ENCODE data around the gene KIZ.

KIZ gene

GRCh38 chr20:21101453-21101931 is 24.4 kb upstream of the KIZ start:
- H3K4me1 ChIP-seq (ENCODE audit: insufficient read depth, low read length), result no peaks in the 10 kb centered on the region
- peak overlapping the region; percentile 63 for H3K9ac ChIP-seq (ENCODE audit: low read depth, low read length)
- H3K36me3 ChIP-seq (ENCODE audit: insufficient read depth, low read length), result no peaks in the 10 kb centered on the region
- H3K9me3 ChIP-seq (ENCODE audit: control insufficient read depth, insufficient read depth, low read length), result no peaks in the 10 kb centered on the region

- Histone ChIP-seq H3K4me1 (ENCODE audit: insufficient read depth, low read length) (no peaks in the 10 kb centered on the region), H3K36me3 (ENCODE audit: insufficient read depth, low read length) (no peaks in the 10 kb centered on the region), H3K9ac (ENCODE audit: low read depth, low read length) (peak overlapping the region; percentile 57), H3K9me3 (ENCODE audit: control insufficient read depth, insufficient read depth, low read length) (no peaks in the 10 kb centered on the region)
Observed at GRCh38 chr20:21101932-21102575, 23.8 kb upstream of the KIZ start.

- Histone ChIP-seq H3K4me1 (ENCODE audit: insufficient read depth, low read length) (no peaks in the 10 kb centered on the region), H3K9me3 (ENCODE audit: control insufficient read depth, insufficient read depth, low read length) (no peaks in the 10 kb centered on the region), H3K36me3 (ENCODE audit: insufficient read depth, low read length) (no peaks in the 10 kb centered on the region), H3K9ac (ENCODE audit: low read depth, low read length) (peak overlapping the region; percentile 57; the same call in 1 of the 2 replicates)
Observed at GRCh38 chr20:21102603-21103311, 23.1 kb upstream of the KIZ start.

- Histone ChIP-seq H3K9ac (ENCODE audit: low read depth, low read length) (peak overlapping the region; percentile 11; the same call in 1 of the 2 replicates), H3K4me1 (ENCODE audit: insufficient read depth, low read length) (no peaks in the 10 kb centered on the region), H3K9me3 (ENCODE audit: control insufficient read depth, insufficient read depth, low read length) (no peaks in the 10 kb centered on the region), H3K36me3 (ENCODE audit: insufficient read depth, low read length) (no peaks in the 10 kb centered on the region)
Observed at GRCh38 chr20:21103582-21104465, 22.1 kb upstream of the KIZ start.

- H3K4me1 ChIP-seq (ENCODE audit: insufficient read depth, low read length), result no peaks in the 10 kb centered on the region
- no peaks in the 10 kb centered on the region for H3K36me3 ChIP-seq (ENCODE audit: insufficient read depth, low read length)
- peak overlapping the region; percentile 69; the same call in 1 of the 2 replicates for H3K9ac ChIP-seq (ENCODE audit: low read depth, low read length)
- no peaks in the 10 kb centered on the region for H3K9me3 ChIP-seq (ENCODE audit: control insufficient read depth, insufficient read depth, low read length)
Observed at GRCh38 chr20:21104466-21104761, 21.5 kb upstream of the KIZ start.

GRCh38 chr20:21104921-21105320 is 21.0 kb upstream of the KIZ start:
- Histone ChIP-seq H3K4me1 (ENCODE audit: insufficient read depth, low read length) (no peaks in the 10 kb centered on the region), H3K9ac (ENCODE audit: low read depth, low read length) (peak overlapping the region; percentile 69; the same call in 1 of the 2 replicates), H3K9me3 (ENCODE audit: control insufficient read depth, insufficient read depth, low read length) (no peaks in the 10 kb centered on the region), H3K36me3 (ENCODE audit: insufficient read depth, low read length) (no peaks in the 10 kb centered on the region)

GRCh38 chr20:21105429-21106170 is 20.3 kb upstream of the KIZ start:
- no peaks in the 10 kb centered on the region for H3K36me3 ChIP-seq (ENCODE audit: insufficient read depth, low read length)
- no peaks in the 10 kb centered on the region for H3K4me1 ChIP-seq (ENCODE audit: insufficient read depth, low read length)
- peak overlapping the region; percentile 69; the same call in 1 of the 2 replicates for H3K9ac ChIP-seq (ENCODE audit: low read depth, low read length)
- no peaks in the 10 kb centered on the region for H3K9me3 ChIP-seq (ENCODE audit: control insufficient read depth, insufficient read depth, low read length)

GRCh38 chr20:21106171-21107017 is 19.5 kb upstream of the KIZ start, which contains the start of gene LINC00237:
Gene LINC00237, minus strand, starts transcription at chr20:21106358.
- peak within 1 kb of the TSS; percentile 69; the same call in 1 of the 2 replicates for H3K9ac ChIP-seq (ENCODE audit: low read depth, low read length)
- H3K9me3 ChIP-seq (ENCODE audit: control insufficient read depth, insufficient read depth, low read length), result no peaks in the 10 kb centered on the region
- H3K36me3 ChIP-seq (ENCODE audit: insufficient read depth, low read length), result no peaks in the 10 kb centered on the region
- no peaks in the 10 kb centered on the region for H3K4me1 ChIP-seq (ENCODE audit: insufficient read depth, low read length)

GRCh38 chr20:21109144-21109543 is 16.7 kb upstream of the KIZ start:
- no peaks in the 10 kb centered on the region for H3K9me3 ChIP-seq (ENCODE audit: control insufficient read depth, insufficient read depth, low read length)
- no peaks in the 10 kb centered on the region for H3K36me3 ChIP-seq (ENCODE audit: insufficient read depth, low read length)
- H3K4me1 ChIP-seq (ENCODE audit: insufficient read depth, low read length), result peaks cover 3% of the 10 kb centered on the region; the same call in 1 of the 2 replicates

GRCh38 chr20:21110811-21111210 is 15.1 kb upstream of the KIZ start:
- Histone ChIP-seq H3K4me1 (ENCODE audit: insufficient read depth, low read length) (peaks cover 3% of the 10 kb centered on the region; the same call in 1 of the 2 replicates), H3K9ac (ENCODE audit: low read depth, low read length) (no peak overlapping the region), H3K9me3 (ENCODE audit: control insufficient read depth, insufficient read depth, low read length) (no peaks in the 10 kb centered on the region), H3K36me3 (ENCODE audit: insufficient read depth, low read length) (no peaks in the 10 kb centered on the region)

More at GRCh38 chr20:21109144-21109543, 16.7 kb upstream of the KIZ start:
- H3K9ac ChIP-seq (ENCODE audit: low read depth, low read length), result no peak overlapping the region

- H3K4me1 ChIP-seq (ENCODE audit: insufficient read depth, low read length), result peaks cover 3% of the 10 kb centered on the region; the same call in 1 of the 2 replicates
- no peaks in the 10 kb centered on the region; the same call in 1 of the 2 replicates for H3K9me3 ChIP-seq (ENCODE audit: control insufficient read depth, insufficient read depth, low read length)
- no peaks in the 10 kb centered on the region for H3K36me3 ChIP-seq (ENCODE audit: insufficient read depth, low read length)
- H3K9ac ChIP-seq (ENCODE audit: low read depth, low read length), result no peak overlapping the region
Observed at GRCh38 chr20:21111416-21111815, 14.5 kb upstream of the KIZ start.

GRCh38 chr20:21113697-21114096 is 12.2 kb upstream of the KIZ start:
- H3K36me3 ChIP-seq (ENCODE audit: insufficient read depth, low read length), result no peaks in the 10 kb centered on the region
- H3K9ac ChIP-seq (ENCODE audit: low read depth, low read length), result no peak overlapping the region
- peaks cover 3% of the 10 kb centered on the region; the same call in 1 of the 2 replicates for H3K4me1 ChIP-seq (ENCODE audit: insufficient read depth, low read length)
- no peaks in the 10 kb centered on the region; the same call in 1 of the 2 replicates for H3K9me3 ChIP-seq (ENCODE audit: control insufficient read depth, insufficient read depth, low read length)

- H3K9me3 ChIP-seq (ENCODE audit: control insufficient read depth, insufficient read depth, low read length), result no peaks in the 10 kb centered on the region; the same call in 1 of the 2 replicates
- H3K9ac ChIP-seq (ENCODE audit: low read depth, low read length), result no peak overlapping the region
- H3K4me1 ChIP-seq (ENCODE audit: insufficient read depth, low read length), result peaks cover 3% of the 10 kb centered on the region; the same call in 1 of the 2 replicates
- no peaks in the 10 kb centered on the region for H3K36me3 ChIP-seq (ENCODE audit: insufficient read depth, low read length)
Observed at GRCh38 chr20:21114584-21114983, 11.3 kb upstream of the KIZ start.
